A673 (cell line): Measurements from ENCODE around the gene MYLK.

Source experiments
- CTCF ChIP-seq: fragments of 300-800, 200-600 bp; sonication (generic); conservative IDR thresholded peaks from 2 replicates; pipeline ENCODE4 v1.5.1; 2017; ENCODE audit warnings: low read depth, mild to moderate bottlenecking, antibody characterized with exemption, low read length, moderate library complexity, mixed read lengths
- EZH2 ChIP-seq: fragments of 200-600 bp; sonication (generic); IDR thresholded peaks from 2 replicates; pipeline ENCODE4 v1.6.1; 2017; ENCODE audit warnings: borderline replicate concordance, low read depth, mild to moderate bottlenecking, mixed read lengths, antibody characterized with exemption, low read length; ENCODE audit not compliant: poor library complexity, severe bottlenecking

- TF ChIP-seq CTCF: no peak
- TF ChIP-seq EZH2: no peak
Observed at GRCh38 chr3:123883111-123883510, 1.0 kb downstream of the MYLK start.
